A549 treated with Mapracorat at 1 μM for 4 hours (cell line): ENCODE data around the gene C20orf204. TPM values are rescaled to one million over a fixed set of nuclear protein-coding genes. Genes with fewer than 3 reads are reported as not detected.

Experiments
- total RNA-seq: library from RNA; stranded (reverse); fragments of 200-300 nt; extraction: Qiagen RNA extraction; gene quantifications from 5 replicates; pipeline ENCODE4 v1.2.3, GENCODE V29; 2022

The C20orf204 gene
- total RNA-seq = 0.15 to 0.65 TPM (median 0.42 TPM) in 5 replicates

GRCh38 chr20:64035933-64036345, at the start of gene C20orf204:
TSS of gene C20orf204 (plus strand) at chr20:64036182. CDS start at chr20:64036324, 142 bp downstream.

DNA sequence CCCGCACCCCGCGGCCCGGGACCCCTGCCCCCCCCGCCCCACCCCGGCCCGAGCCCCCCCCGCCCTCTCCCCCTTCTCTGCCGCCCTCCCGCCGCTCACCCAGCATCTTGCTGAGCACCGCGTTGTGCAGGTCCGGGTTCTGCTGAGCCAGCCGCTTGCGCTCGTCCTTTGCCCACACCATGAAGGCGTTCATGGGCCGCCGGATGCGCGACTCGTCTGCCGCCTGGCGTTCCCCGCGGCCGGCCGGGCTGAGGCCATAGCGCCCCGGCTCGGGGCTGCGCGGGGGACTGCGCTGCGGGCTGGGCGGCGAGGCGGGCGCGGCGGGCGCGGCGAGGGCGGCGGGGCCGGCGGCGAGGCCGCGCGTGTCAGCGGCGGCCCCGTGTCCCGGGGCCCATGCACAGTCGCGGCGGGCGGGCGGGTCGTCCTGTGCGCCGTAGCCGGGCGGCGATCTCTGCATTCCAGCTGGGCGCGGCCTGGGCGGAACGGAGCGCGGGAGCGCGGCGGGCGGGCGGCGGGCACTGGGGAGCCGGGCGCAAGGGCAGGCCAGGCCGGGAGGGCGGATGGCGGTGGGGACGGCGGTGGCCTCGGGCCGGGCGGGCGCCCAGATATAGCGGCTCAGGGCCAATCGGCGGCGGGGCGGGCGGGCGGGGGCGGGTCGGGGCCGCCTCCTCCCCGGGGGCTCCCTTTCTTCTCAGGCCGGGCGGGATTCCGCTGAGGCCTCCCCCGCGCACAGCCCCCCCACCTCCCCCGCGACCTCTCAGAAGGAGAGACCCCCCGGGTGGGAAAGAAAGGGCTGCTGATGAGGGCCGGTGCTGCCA, 13.3 kb downstream of the C20orf204 start, which contains the start of gene SOX18:
TSS of gene SOX18 (minus strand) at position 580 of the 818 bp plus-strand sequence. CDS start at position 457, 123 bp downstream.

GRCh38 chr20:64062596-64063388, 26.8 kb downstream of the C20orf204 start, which contains the start of gene TCEA2:
TSS of gene TCEA2 (plus strand) at chr20:64063198. CDS start at chr20:64063313, 115 bp downstream.

GRCh38 chr20:64079273-64080012, 43.5 kb downstream of the C20orf204 start, which contains the start of gene RGS19:
TSS of gene RGS19 (minus strand) at chr20:64079518. CDS start at chr20:64076886, 2,632 bp downstream.

GRCh38 chr20:64080013-64080812, 44.2 kb downstream of the C20orf204 start, which contains the start of gene OPRL1:
TSS of gene OPRL1 (plus strand) at chr20:64080082. CDS start at chr20:64092721, 12,639 bp downstream.

GRCh38 chr20:64083804-64084684, 48.1 kb downstream of the C20orf204 start, which contains the start of gene LKAAEAR1:
TSS of gene LKAAEAR1 (minus strand) at chr20:64084398. CDS start at chr20:64084219, 179 bp downstream.

Other genes with a start within 250 kb of the C20orf204 start
- gene ZBTB46, start 204.9 kb upstream of the C20orf204 start, total RNA-seq = 0.75 to 1.1 TPM (median 0.92 TPM) in 5 replicates
- not detected in 5 replicates for gene ABHD16B, start 174.7 kb upstream of the C20orf204 start, total RNA-seq
- gene TPD52L2, start 170.9 kb upstream of the C20orf204 start, total RNA-seq = 126 to 137 TPM (median 132 TPM) in 5 replicates
- gene DNAJC5, start 141.1 kb upstream of the C20orf204 start, total RNA-seq = 22.6 to 29.0 TPM (median 28.3 TPM) in 5 replicates
- gene UCKL1, start 79.8 kb upstream of the C20orf204 start, total RNA-seq = 25.1 to 39.5 TPM (median 33.0 TPM) in 5 replicates
- gene ZNF512B, start 66.3 kb upstream of the C20orf204 start, total RNA-seq = 9.0 to 13.6 TPM (median 12.2 TPM) in 5 replicates
- not detected in 5 replicates for gene SAMD10, start 56.5 kb upstream of the C20orf204 start, total RNA-seq
- gene PRPF6, start 55.0 kb upstream of the C20orf204 start, total RNA-seq = 49.2 to 55.6 TPM (median 53.8 TPM) in 5 replicates
- 1.1 to 2.7 TPM (median 2.3 TPM) in 5 replicates for gene SOX18, start 13.5 kb downstream of the C20orf204 start, total RNA-seq
- gene TCEA2, start 27.0 kb downstream of the C20orf204 start, total RNA-seq = 30.7 to 50.1 TPM (median 46.7 TPM) in 5 replicates
- gene RGS19, start 43.3 kb downstream of the C20orf204 start, total RNA-seq = 19.9 to 36.6 TPM (median 34.3 TPM) in 5 replicates
- gene OPRL1, start 43.9 kb downstream of the C20orf204 start, total RNA-seq = 0.73 to 1.2 TPM (median 0.99 TPM) in 5 replicates
- 0.90 to 2.3 TPM (median 2.2 TPM) in 5 replicates for gene LKAAEAR1, start 48.2 kb downstream of the C20orf204 start, total RNA-seq
- not detected in 5 replicates for gene NPBWR2, start 71.4 kb downstream of the C20orf204 start, total RNA-seq
- gene MYT1, start 128.3 kb downstream of the C20orf204 start, total RNA-seq = 0.07 to 0.71 TPM (median 0.20 TPM) in 5 replicates
- 7.9 to 13.7 TPM (median 10.2 TPM) in 5 replicates for gene PCMTD2, start 219.6 kb downstream of the C20orf204 start, total RNA-seq